Measurements from ENCODE around the gene EPRS1.
"Not testable (repeated sequence)": the region's sequence is repeated elsewhere in the genome, so short reads cannot be mapped to it uniquely, and the experiment has no call there.

The EPRS1 gene

GRCh38 chr1:220046052-220046930, at the start of gene EPRS1:
Gene EPRS1 (minus strand): TSS chr1:220046505. CDS start chr1:220046388, 117 bp downstream.
- peak within 1 kb of the TSS; percentile 80 for H3K4me2 ChIP-seq
- H3K9me3 ChIP-seq: no peaks in the 10 kb centered on the region
- H3K9ac ChIP-seq: peak within 1 kb of the TSS; percentile 89
- H3K27ac ChIP-seq: peak within 1 kb of the TSS; percentile 85
- no peaks in the 10 kb centered on the region for H3K27me3 ChIP-seq
- H4K20me1 ChIP-seq: peaks cover 32% of the 10 kb centered on the region; the same call in 1 of the 2 replicates
- H3K4me1 ChIP-seq: peaks cover 29% of the 10 kb centered on the region
- peaks cover 18% of the 10 kb centered on the region for H3K36me3 ChIP-seq
- no peak for TF ChIP-seq Cebpa-rat (IDR thresholded peaks at IDR 0.05)
- peak within 1 kb of the TSS; percentile 91 for H3K4me3 ChIP-seq

GRCh38 chr1:220094016-220094911, 48.0 kb upstream of the EPRS1 start, which contains the start of gene IARS2:
Gene IARS2 (plus strand): TSS chr1:220094132. CDS start chr1:220094217, 85 bp downstream.
- Histone ChIP-seq H3K4me2 (peak within 1 kb of the TSS; percentile 77), H3K4me3 (peak within 1 kb of the TSS; percentile 99), H3K4me1 (peaks cover 19% of the 10 kb centered on the region), H3K27ac (peak within 1 kb of the TSS; percentile 81), H4K20me1 (no peaks in the 10 kb centered on the region; the same call in 1 of the 2 replicates), H3K36me3 (peaks cover 29% of the 10 kb centered on the region), H3K9ac (peak within 1 kb of the TSS; percentile 89), H3K9me3 (no peaks in the 10 kb centered on the region), H3K27me3 (no peaks in the 10 kb centered on the region)
- TF ChIP-seq Cebpa-rat (IDR thresholded peaks at IDR 0.05): no peak

GRCh38 chr1:220093361-220094015, 47.2 kb upstream of the EPRS1 start:
- H3K27ac ChIP-seq: no peak overlapping the region
- TF ChIP-seq Cebpa-rat (IDR thresholded peaks at IDR 0.05): no peak
- no peaks in the 10 kb centered on the region for H3K27me3 ChIP-seq
- H4K20me1 ChIP-seq: no peaks in the 10 kb centered on the region; the same call in 1 of the 2 replicates
- H3K9me3 ChIP-seq: no peaks in the 10 kb centered on the region
- H3K4me3 ChIP-seq: no peak overlapping the region
- H3K4me2 ChIP-seq: peak overlapping the region; percentile 28; the same call in 1 of the 2 replicates
- H3K9ac ChIP-seq: no peak overlapping the region
- peaks cover 23% of the 10 kb centered on the region for H3K36me3 ChIP-seq
- peaks cover 20% of the 10 kb centered on the region for H3K4me1 ChIP-seq

- H3K9ac ChIP-seq: no peak overlapping the region
- no peak overlapping the region for H3K4me2 ChIP-seq
- no peak for TF ChIP-seq Cebpa-rat (IDR thresholded peaks at IDR 0.05)
- H3K27me3 ChIP-seq: no peaks in the 10 kb centered on the region
- peaks cover 15% of the 10 kb centered on the region for H3K36me3 ChIP-seq
- H4K20me1 ChIP-seq: no peaks in the 10 kb centered on the region; the same call in 1 of the 2 replicates
- no peaks in the 10 kb centered on the region for H3K9me3 ChIP-seq
- peaks cover 23% of the 10 kb centered on the region for H3K4me1 ChIP-seq
- H3K4me3 ChIP-seq: no peak overlapping the region
- no peak overlapping the region for H3K27ac ChIP-seq
Measured at GRCh38 chr1:220092694-220093093, 46.4 kb upstream of the EPRS1 start.

- Histone ChIP-seq H3K9me3 (no peaks in the 10 kb centered on the region), H3K9ac (peak within 1 kb of the TSS; percentile 74), H3K4me2 (peak within 1 kb of the TSS; percentile 79), H3K4me3 (peak within 1 kb of the TSS; percentile 72), H3K27me3 (no peaks in the 10 kb centered on the region), H4K20me1 (no peaks in the 10 kb centered on the region), H3K36me3 (peaks cover 7% of the 10 kb centered on the region; the same call in 1 of the 2 replicates), H3K27ac (peak within 1 kb of the TSS; percentile 55), H3K4me1 (peaks cover 24% of the 10 kb centered on the region)
- TF ChIP-seq Cebpa-rat (IDR thresholded peaks at IDR 0.05): no peak
Measured at GRCh38 chr1:220089650-220090556, 43.6 kb upstream of the EPRS1 start, which contains the start of gene BPNT1. Gene BPNT1 (minus strand): TSS chr1:220089788. CDS start chr1:220079846, 9,942 bp downstream.

- H3K27ac ChIP-seq, H3K27me3 ChIP-seq, H3K9ac ChIP-seq, H4K20me1 ChIP-seq, H3K4me3 ChIP-seq: not testable (repeated sequence)
- Histone ChIP-seq H3K4me1 (peaks cover 20% of the 10 kb centered on the region; the same call in 1 of the 2 replicates), H3K36me3 (peaks cover 35% of the 10 kb centered on the region), H3K9me3 (peaks cover 14% of the 10 kb centered on the region; the same call in 1 of the 2 replicates), H3K4me2 (peak overlapping the region; percentile 39; the same call in 1 of the 2 replicates)
Measured at GRCh38 chr1:220086261-220086686, 40.0 kb upstream of the EPRS1 start.

- Histone ChIP-seq H3K4me2 (no peak overlapping the region), H3K9me3 (peaks cover 14% of the 10 kb centered on the region; the same call in 1 of the 2 replicates)
Measured at GRCh38 chr1:220084460-220084859, 38.2 kb upstream of the EPRS1 start.

GRCh38 chr1:220077887-220078286, 31.6 kb upstream of the EPRS1 start:
- Histone ChIP-seq H3K27ac (no peak overlapping the region), H4K20me1 (no peaks in the 10 kb centered on the region), H3K27me3 (no peaks in the 10 kb centered on the region)

More at GRCh38 chr1:220084460-220084859, 38.2 kb upstream of the EPRS1 start:
- peaks cover 15% of the 10 kb centered on the region; the same call in 1 of the 2 replicates for H3K4me1 ChIP-seq
- no peak overlapping the region for H3K27ac ChIP-seq
- H3K36me3 ChIP-seq: peaks cover 52% of the 10 kb centered on the region
- TF ChIP-seq Cebpa-rat (IDR thresholded peaks at IDR 0.05): no peak
- no peaks in the 10 kb centered on the region for H3K27me3 ChIP-seq
- H3K9ac ChIP-seq: no peak overlapping the region
- H3K4me3 ChIP-seq: no peak overlapping the region
- H4K20me1 ChIP-seq: no peaks in the 10 kb centered on the region

More at GRCh38 chr1:220077887-220078286, 31.6 kb upstream of the EPRS1 start:
- H3K36me3 ChIP-seq: peaks cover 78% of the 10 kb centered on the region
- H3K4me2 ChIP-seq: no peak overlapping the region
- H3K9ac ChIP-seq: no peak overlapping the region
- no peak overlapping the region for H3K4me3 ChIP-seq
- H3K4me1 ChIP-seq: no peaks in the 10 kb centered on the region
- H3K9me3 ChIP-seq: 0 out of 2 replicates have a peak, but pooled peaks cover 5% of the 10 kb centered on the region
- TF ChIP-seq Cebpa-rat (IDR thresholded peaks at IDR 0.05): no peak
